Lower lobe of right lung (tissue), 2 donors: ENCODE measurements around the gene P4HB. TPM values are rescaled to one million over a fixed set of nuclear protein-coding genes. Genes with fewer than 3 reads are reported as not detected.

ENCODE experiments used
- ATAC-seq, 2 donors: fragments of 200-7000 bp; cut with Tn5 transposase; one replicate each; pipeline ENCODE4 v1.9.1; 2020 to 2022; ENCODE audit warnings: mild to moderate bottlenecking in 2 of 2, moderate library complexity in 2 of 2
- DNase-seq: peaks from one replicate; pipeline ENCODE4 v3.0.0-alpha.2; 2020
- H3K27ac ChIP-seq: fragments of 200-600 bp; one replicate; pipeline ENCODE4 v1.8.0; 2022
- H3K27me3 ChIP-seq: fragments of 200-600 bp; one replicate; pipeline ENCODE4 v1.8.0; 2022; ENCODE audit warnings: low read depth
- H3K36me3 ChIP-seq: fragments of 200-600 bp; one replicate; pipeline ENCODE4 v1.8.0; 2022; ENCODE audit warnings: mild to moderate bottlenecking
- H3K4me1 ChIP-seq: fragments of 200-600 bp; one replicate; pipeline ENCODE4 v1.8.0; 2022
- H3K4me3 ChIP-seq: fragments of 200-600 bp; one replicate; pipeline ENCODE4 v1.8.0; 2022; ENCODE audit warnings: mild to moderate bottlenecking
- H3K9me3 ChIP-seq: fragments of 200-600 bp; one replicate; pipeline ENCODE4 v1.8.0; 2022
- CTCF ChIP-seq: fragments of 200-600 bp; IDR thresholded peaks from one replicate; pipeline ENCODE4 v1.8.0; 2022; ENCODE audit warnings: antibody characterized with exemption, mild to moderate bottlenecking
- intact Hi-C: fragments of 100-400 bp; cut with DNase I; formaldehyde crosslinking; loops from one replicate; pipeline ENCODE4 v1.11.0; 2022
- total RNA-seq: library from RNA; stranded (reverse); fragmentation: NEBNext Ultra II Directional; extraction: Animal tissue kit (Norgen Biotek cat#: 25700); gene quantifications from one replicate; pipeline ENCODE4 v1.2.1, GENCODE V29; 2021
- donor health status: DM: no; HTN: yes; CAD: no; lungs with severe emphysema.

Gene P4HB
- total RNA-seq, 1 donor from 2014 or later: 432 TPM

- no peak overlapping the region for H3K4me3 ChIP-seq
- H3K27me3 ChIP-seq: peaks cover 50% of the 10 kb centered on the region
- intact Hi-C loops: no loop called here
- no peak for ATAC-seq
- no peak for TF ChIP-seq CTCF
- DNase-seq: no peak
- no peak overlapping the region for H3K27ac ChIP-seq
- H3K36me3 ChIP-seq: no peaks in the 10 kb centered on the region
- H3K9me3 ChIP-seq: no peaks in the 10 kb centered on the region
- H3K4me1 ChIP-seq: no peaks in the 10 kb centered on the region
Observed at GRCh38 chr17:81812571-81813370, 47.6 kb downstream of the P4HB start.

- H3K9me3 ChIP-seq: no peaks in the 10 kb centered on the region
- peaks cover 54% of the 10 kb centered on the region for H3K27me3 ChIP-seq
- TF ChIP-seq CTCF: no peak
- H3K27ac ChIP-seq: no peak overlapping the region
- no peak overlapping the region for H3K4me3 ChIP-seq
- no peaks in the 10 kb centered on the region for H3K4me1 ChIP-seq
- intact Hi-C loops: no loop called here
- H3K36me3 ChIP-seq: no peaks in the 10 kb centered on the region
- ATAC-seq: no peak
- no peak for DNase-seq
Observed at GRCh38 chr17:81811705-81812570, 48.4 kb downstream of the P4HB start.

GRCh38 chr17:81810892-81811704, 49.2 kb downstream of the P4HB start:
- no peaks in the 10 kb centered on the region for H3K9me3 ChIP-seq
- intact Hi-C loops: no loop called here
- peaks cover 62% of the 10 kb centered on the region for H3K27me3 ChIP-seq
- ATAC-seq (no peak), DNase-seq (no peak)
- no peaks in the 10 kb centered on the region for H3K36me3 ChIP-seq
- no peak for TF ChIP-seq CTCF
- H3K4me1 ChIP-seq: no peaks in the 10 kb centered on the region
- H3K27ac ChIP-seq: no peak overlapping the region
- no peak overlapping the region for H3K4me3 ChIP-seq

GRCh38 chr17:81810476-81810875, 49.9 kb downstream of the P4HB start:
- Histone ChIP-seq H3K36me3 (no peaks in the 10 kb centered on the region), H3K9me3 (no peaks in the 10 kb centered on the region), H3K27me3 (peaks cover 68% of the 10 kb centered on the region), H3K27ac (no peak overlapping the region), H3K4me1 (no peaks in the 10 kb centered on the region), H3K4me3 (no peak overlapping the region)
- no peak for ATAC-seq
- TF ChIP-seq CTCF: no peak
- intact Hi-C loops: no loop called here
- no peak for DNase-seq

- H3K27me3 ChIP-seq: peaks cover 76% of the 10 kb centered on the region
- no peaks in the 10 kb centered on the region for H3K9me3 ChIP-seq
- H3K36me3 ChIP-seq: no peaks in the 10 kb centered on the region
- no peak overlapping the region for H3K4me3 ChIP-seq
- DNase-seq (no peak), ATAC-seq (no peak)
- no peak overlapping the region for H3K27ac ChIP-seq
- H3K4me1 ChIP-seq: peaks cover 5% of the 10 kb centered on the region
- intact Hi-C loops: no loop called here
- no peak for TF ChIP-seq CTCF
Observed at GRCh38 chr17:81809556-81809998, 50.8 kb downstream of the P4HB start.
